Activated B cell treated with CpG ODN at 0.5 μM for 24 hours (primary cell): ENCODE data around the gene SETDB1. TPM values are rescaled to one million over a fixed set of nuclear protein-coding genes. Genes with fewer than 3 reads are reported as not detected.

ENCODE experiments used
- ATAC-seq: fragments of 200-7000 bp; cut with Tn5 transposase; one replicate; pipeline ENCODE4 v1.10.0; 2021; ENCODE audit warnings: low read depth, mild to moderate bottlenecking, moderate library complexity
- CTCF ChIA-PET: fragments of 350-600 bp; sonication (Branson Sonifier 250); formaldehyde crosslinking; loops from one replicate; lab custom pipeline; 2021; ENCODE audit warnings: antibody characterized with exemption; lab: Charles Lee
- POLR2A ChIA-PET: fragments of 350-600 bp; sonication (Branson Sonifier 250); formaldehyde crosslinking; loops from one replicate; lab custom pipeline; 2021; ENCODE audit warnings: antibody characterized with exemption; lab: Charles Lee
- DNase-seq: peaks from one replicate; pipeline ENCODE4 v3.0.0; 2022
- H3K27ac Mint-ChIP-seq: one replicate; pipeline ENCODE4 v1.8.0; 2020; ENCODE audit warnings: mixed read lengths
- H3K27me3 Mint-ChIP-seq: one replicate; pipeline ENCODE4 v1.8.0; 2021; ENCODE audit warnings: mixed read lengths
- H3K36me3 Mint-ChIP-seq: one replicate; pipeline ENCODE4 v1.8.0; 2021; ENCODE audit warnings: low read depth, mixed read lengths
- H3K4me1 Mint-ChIP-seq: one replicate; pipeline ENCODE4 v1.8.0; 2021; ENCODE audit warnings: mixed read lengths
- H3K4me3 Mint-ChIP-seq: one replicate; pipeline ENCODE4 v1.8.0; 2020; ENCODE audit warnings: mild to moderate bottlenecking, mixed read lengths
- H3K9me3 Mint-ChIP-seq: one replicate; pipeline ENCODE4 v1.8.0; 2020; ENCODE audit warnings: mixed read lengths
- CTCF ChIP-seq: fragments of 200-600 bp; IDR thresholded peaks from one replicate; pipeline ENCODE4 v1.8.0; 2022; ENCODE audit warnings: antibody characterized with exemption, mild to moderate bottlenecking
- intact Hi-C: fragments of 100-400 bp; cut with micrococcal nuclease; formaldehyde crosslinking; loops from one replicate; pipeline ENCODE4 v1.15.1; 2024
- total RNA-seq: library from RNA; stranded (reverse); gene quantifications from 2 replicates; pipeline ENCODE4 v1.2.3, GENCODE V29; 2022

Gene SETDB1
- total RNA-seq, 1 donor from 2014 or later, result 105 TPM

DNA sequence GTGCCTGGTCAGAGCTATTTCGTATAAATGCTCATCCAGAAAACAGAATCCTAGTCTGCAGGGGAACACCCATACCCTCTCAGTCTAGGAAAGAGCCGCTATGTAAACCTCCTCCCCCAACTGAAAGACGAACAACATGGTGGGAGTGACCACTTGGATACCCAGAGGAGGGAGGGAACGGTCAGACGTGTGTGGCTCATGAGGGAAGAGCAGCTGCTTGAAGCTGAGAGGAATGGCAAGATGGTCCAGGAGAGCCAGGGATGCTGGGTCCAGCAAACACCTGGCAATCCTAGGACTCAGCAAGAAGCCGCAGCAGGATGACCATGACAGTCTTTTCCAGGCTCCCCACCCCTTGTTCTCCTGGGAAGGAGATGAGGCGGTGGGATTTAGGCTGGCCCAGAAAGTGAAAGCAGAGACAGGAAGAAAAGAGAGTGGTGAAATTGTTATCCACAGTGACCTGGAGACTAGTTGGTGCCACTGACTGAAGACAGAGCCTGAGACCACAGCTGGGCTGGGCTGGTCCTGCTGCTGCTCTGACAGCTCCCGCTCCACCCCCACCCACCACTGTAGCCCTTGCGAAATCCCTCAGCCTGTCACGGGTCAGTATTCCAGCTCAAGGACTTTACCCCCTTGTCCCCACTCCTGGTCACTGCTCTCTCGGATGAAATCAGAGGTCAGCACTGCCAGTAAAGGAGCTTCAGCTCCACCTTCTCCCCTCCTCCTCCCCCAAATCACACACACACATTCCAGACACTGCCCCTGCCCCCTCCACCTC, 44.8 kb downstream of the SETDB1 start:
- POLR2A ChIA-PET, result interaction anchor here (0.8 kb wide), 1 partner anchor 1084 kb away, joined by 3 read pairs; a partner anchor contains a TSS
- intact Hi-C loops, result loop anchor here (10.0 kb wide), 1 partner anchor 736 kb away; the partner anchor contains the start of gene ANP32E
- Mint-ChIP-seq H3K4me3 (no peak overlapping the region), H3K4me1 (peaks cover 40% of the 10 kb centered on the region), H3K36me3 (peaks cover 36% of the 10 kb centered on the region), H3K9me3 (no peaks in the 10 kb centered on the region), H3K27ac (peak overlapping the region; percentile 63), H3K27me3 (no peaks in the 10 kb centered on the region)
- ATAC-seq, result no peak
- no peak for DNase-seq
- TF ChIP-seq CTCF, result no peak
- CTCF ChIA-PET, result no interaction called here

DNA sequence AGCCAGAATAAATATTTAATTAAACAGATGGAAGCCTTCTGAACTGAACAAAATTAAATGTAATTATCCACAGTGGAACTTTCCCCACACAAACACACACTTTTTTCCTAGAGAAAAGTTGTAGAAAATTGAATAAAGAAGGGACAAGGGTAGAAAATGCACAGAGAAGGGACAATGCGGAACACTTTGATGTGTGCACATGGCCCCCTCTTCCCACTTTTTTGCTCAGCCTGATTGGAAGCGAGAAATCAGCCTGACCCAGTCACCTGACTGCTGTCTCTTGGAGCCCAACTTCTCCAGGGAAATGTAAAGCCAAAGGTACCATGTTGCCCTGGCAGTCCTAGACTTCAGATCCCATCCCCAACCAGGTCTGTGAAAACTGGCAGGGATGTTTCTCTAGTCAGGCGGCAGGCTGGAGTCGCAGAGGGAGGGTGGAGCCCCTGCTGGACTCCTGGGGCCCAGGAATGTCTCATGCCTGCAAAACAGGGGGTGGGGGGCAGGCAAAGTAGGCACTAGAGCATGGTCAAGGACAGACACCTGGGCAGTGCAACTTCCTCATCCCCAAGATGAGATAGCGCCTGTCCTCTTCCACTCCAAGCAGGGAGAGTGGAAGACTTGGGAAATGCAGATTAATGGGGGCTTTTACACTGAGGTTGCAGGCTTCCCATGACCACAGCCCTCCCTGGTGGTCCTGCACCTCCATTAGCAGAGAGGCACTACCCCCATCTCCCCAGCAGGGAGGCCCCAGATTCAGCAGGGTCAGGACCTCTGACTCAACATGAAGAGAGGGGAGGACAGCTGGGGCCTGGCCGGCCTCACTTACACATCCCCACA, 45.6 kb downstream of the SETDB1 start:
- TF ChIP-seq CTCF, result no peak
- intact Hi-C loops, result loop anchor here (10.0 kb wide), 1 partner anchor 737 kb away; the partner anchor contains the start of gene ANP32E
- ATAC-seq, result no peak

GRCh38 chr1:150972417-150972940, 46.3 kb downstream of the SETDB1 start:
- Mint-ChIP-seq H3K9me3 (no peaks in the 10 kb centered on the region), H3K27me3 (no peaks in the 10 kb centered on the region), H3K4me3 (peak overlapping the region; percentile 83), H3K4me1 (peaks cover 53% of the 10 kb centered on the region), H3K36me3 (peaks cover 21% of the 10 kb centered on the region), H3K27ac (peak overlapping the region; percentile 85)
- ChIA-PET POLR2A (interaction anchor here (0.6 to 2.1 kb wide), 3 partner anchors 23 to 367 kb away, joined by 3 to 9 read pairs (median 4); partner anchors contain the start of gene CTSS), CTCF (no interaction called here)
- intact Hi-C loops, result loop anchor here (10.0 kb wide), 1 partner anchor 738 kb away; the partner anchor contains the start of gene ANP32E
- DNase-seq (no peak), ATAC-seq (no peak)
- no peak for TF ChIP-seq CTCF

More for the DNA sequence above, 45.6 kb downstream of the SETDB1 start:
- peak overlapping the region; percentile 63 for H3K27ac Mint-ChIP-seq
- POLR2A ChIA-PET, result interaction anchor here (0.5 to 0.8 kb wide), 2 partner anchors 11 to 1085 kb away, joined by 3 read pairs; a partner anchor contains a TSS
- no peak for DNase-seq
- H3K4me3 Mint-ChIP-seq, result peak overlapping the region; percentile 83
- H3K4me1 Mint-ChIP-seq, result peaks cover 46% of the 10 kb centered on the region
- H3K36me3 Mint-ChIP-seq, result peaks cover 28% of the 10 kb centered on the region
- CTCF ChIA-PET, result no interaction called here
- H3K9me3 Mint-ChIP-seq, result no peaks in the 10 kb centered on the region
- H3K27me3 Mint-ChIP-seq, result no peaks in the 10 kb centered on the region

- ATAC-seq, result no peak
- peaks cover 12% of the 10 kb centered on the region for H3K36me3 Mint-ChIP-seq
- no peak for TF ChIP-seq CTCF
- intact Hi-C loops, result loop anchor here (10.0 kb wide), 1 partner anchor 739 kb away; the partner anchor contains the start of gene ANP32E
- H3K4me1 Mint-ChIP-seq, result peaks cover 58% of the 10 kb centered on the region
- peak overlapping the region; percentile 85 for H3K27ac Mint-ChIP-seq
- no peaks in the 10 kb centered on the region for H3K9me3 Mint-ChIP-seq
- POLR2A ChIA-PET, result interaction anchor here (0.6 to 2.1 kb wide), 16 partner anchors 11 to 524 kb away, joined by 3 to 9 read pairs (median 4); partner anchors contain the start of genes CTSS, ENSA, GABPB2 and MCL1
- no peaks in the 10 kb centered on the region for H3K27me3 Mint-ChIP-seq
- DNase-seq, result peak; percentile 22
- H3K4me3 Mint-ChIP-seq, result peak overlapping the region; percentile 83
- CTCF ChIA-PET, result interaction anchor here (0.7 to 1.1 kb wide), 3 partner anchors 13 to 43 kb away, joined by 3 to 4 read pairs (median 3); no protein-coding TSS in a partner anchor
Measured at GRCh38 chr1:150973258-150973835, 47.2 kb downstream of the SETDB1 start.
